Upper lobe of right lung (tissue), 1 donor: Measurements from ENCODE around the gene KCNC4. TPM values are rescaled to one million over a fixed set of nuclear protein-coding genes. Genes with fewer than 3 reads are reported as not detected.

Experiments
- ATAC-seq: fragments of 200-7000 bp; cut with Tn5 transposase; one replicate; pipeline ENCODE4 v1.9.1; 2020; ENCODE audit warnings: mild to moderate bottlenecking, moderate library complexity
- DNase-seq: peaks from one replicate; pipeline ENCODE4 v3.0.0-alpha.2; 2020
- H3K27ac ChIP-seq: fragments of 200-600 bp; one replicate; pipeline ENCODE4 v1.8.0; 2022
- H3K27me3 ChIP-seq: fragments of 200-600 bp; one replicate; pipeline ENCODE4 v1.8.0; 2022; ENCODE audit warnings: mild to moderate bottlenecking
- H3K36me3 ChIP-seq: fragments of 200-600 bp; one replicate; pipeline ENCODE4 v1.8.0; 2022
- H3K4me1 ChIP-seq: fragments of 200-600 bp; one replicate; pipeline ENCODE4 v1.8.0; 2022
- H3K4me3 ChIP-seq: fragments of 200-600 bp; one replicate; pipeline ENCODE4 v1.8.0; 2022; ENCODE audit warnings: mild to moderate bottlenecking
- H3K9me3 ChIP-seq: fragments of 200-600 bp; one replicate; pipeline ENCODE4 v1.8.0; 2022
- CTCF ChIP-seq: fragments of 200-600 bp; IDR thresholded peaks from one replicate; pipeline ENCODE4 v1.8.0; 2022; ENCODE audit warnings: antibody characterized with exemption
- intact Hi-C: fragments of 100-400 bp; cut with DNase I; formaldehyde crosslinking; loops from one replicate; pipeline ENCODE4 v1.11.0; 2022
- total RNA-seq: library from RNA; stranded (reverse); fragmentation: NEBNext Ultra II Directional; extraction: Animal tissue kit (Norgen Biotek cat#: 25700); gene quantifications from one replicate; pipeline ENCODE4 v1.2.1, GENCODE V29; 2021
- donor health status: DM: no; HTN: yes; CAD: no; lungs with severe emphysema.

The KCNC4 gene
- total RNA-seq, 1 donor from 2014 or later: 11.1 TPM

- Histone ChIP-seq H3K4me1 (peaks cover 6% of the 10 kb centered on the region), H3K9me3 (no peaks in the 10 kb centered on the region), H3K4me3 (no peak overlapping the region), H3K27ac (no peak overlapping the region), H3K36me3 (no peaks in the 10 kb centered on the region), H3K27me3 (no peaks in the 10 kb centered on the region)
- DNase-seq (no peak), ATAC-seq (no peak)
- no peak for TF ChIP-seq CTCF
- intact Hi-C loops: no loop called here
These were observed 31.9 kb downstream of the KCNC4 start for GRCh38 chr1:110242062-110242461.

GRCh38 chr1:110242731-110243130 is 32.6 kb downstream of the KCNC4 start:
- Histone ChIP-seq H3K4me3 (no peak overlapping the region), H3K4me1 (peaks cover 6% of the 10 kb centered on the region), H3K27ac (no peak overlapping the region), H3K27me3 (no peaks in the 10 kb centered on the region), H3K36me3 (no peaks in the 10 kb centered on the region), H3K9me3 (no peaks in the 10 kb centered on the region)
- no peak for TF ChIP-seq CTCF
- ATAC-seq (no peak), DNase-seq (no peak)
- intact Hi-C loops: no loop called here

GRCh38 chr1:110243146-110243545 is 33.0 kb downstream of the KCNC4 start:
- H3K4me3 ChIP-seq: no peak overlapping the region
- intact Hi-C loops: no loop called here
- no peak overlapping the region for H3K27ac ChIP-seq
- H3K4me1 ChIP-seq: peaks cover 6% of the 10 kb centered on the region
- no peaks in the 10 kb centered on the region for H3K36me3 ChIP-seq
- TF ChIP-seq CTCF: no peak
- no peaks in the 10 kb centered on the region for H3K27me3 ChIP-seq
- DNase-seq (no peak), ATAC-seq (no peak)
- H3K9me3 ChIP-seq: no peaks in the 10 kb centered on the region

GRCh38 chr1:110243574-110243973 is 33.5 kb downstream of the KCNC4 start:
- ATAC-seq (no peak), DNase-seq (no peak)
- H3K27ac ChIP-seq: no peak overlapping the region
- TF ChIP-seq CTCF: no peak
- no peaks in the 10 kb centered on the region for H3K36me3 ChIP-seq
- H3K27me3 ChIP-seq: no peaks in the 10 kb centered on the region
- no peak overlapping the region for H3K4me3 ChIP-seq
- H3K9me3 ChIP-seq: no peaks in the 10 kb centered on the region
- peaks cover 6% of the 10 kb centered on the region for H3K4me1 ChIP-seq
- intact Hi-C loops: no loop called here

- no peak for DNase-seq
- ATAC-seq: no peak
- intact Hi-C loops: no loop called here
These were observed 35.9 kb downstream of the KCNC4 start for GRCh38 chr1:110245876-110246620.

More at GRCh38 chr1:110245876-110246620, 35.9 kb downstream of the KCNC4 start:
- no peak overlapping the region for H3K27ac ChIP-seq
- no peaks in the 10 kb centered on the region for H3K9me3 ChIP-seq
- no peak for TF ChIP-seq CTCF
- no peaks in the 10 kb centered on the region for H3K4me1 ChIP-seq
- H3K36me3 ChIP-seq: no peaks in the 10 kb centered on the region
- no peak overlapping the region for H3K4me3 ChIP-seq
- no peaks in the 10 kb centered on the region for H3K27me3 ChIP-seq
